SHP77 treated with DMSO at 0.1 percent for 48 hours (cell line): Measurements from ENCODE around the gene SLC4A5.
"Not testable (repeated sequence)": the region's sequence is repeated elsewhere in the genome, so short reads cannot be mapped to it uniquely, and the experiment has no call there.

ENCODE experiments used
- DNase-seq: peaks from one replicate; lab custom pipeline; 2025; lab: John Stamatoyannopoulos, UW

SLC4A5 gene

DNA sequence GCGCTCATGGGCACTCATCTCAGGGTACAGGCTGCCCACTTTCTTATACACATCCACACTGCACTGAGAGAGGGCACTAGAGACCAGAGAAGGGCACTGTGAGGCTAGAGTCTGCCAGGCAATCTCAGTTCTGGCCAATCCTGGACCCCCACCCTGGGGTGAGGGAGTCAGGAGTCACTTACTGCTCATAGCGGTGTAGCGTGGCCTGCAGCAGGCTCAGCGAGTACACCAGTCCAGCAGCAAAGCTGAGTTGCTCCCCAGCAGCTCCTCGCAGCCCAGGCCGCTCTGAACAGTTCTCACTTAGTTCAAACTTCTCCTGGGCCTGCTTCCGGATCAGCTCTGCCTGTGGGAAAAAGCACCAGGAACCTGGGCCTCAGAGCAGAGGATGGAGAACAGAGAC is 24.6 kb upstream of the SLC4A5 start:
- no peak for DNase-seq

GRCh38 chr2:74366036-74366435 is 22.8 kb upstream of the SLC4A5 start:
- DNase-seq = no peak

- DNase-seq = no peak
Observed at GRCh38 chr2:74364533-74365505, 21.6 kb upstream of the SLC4A5 start.

DNA sequence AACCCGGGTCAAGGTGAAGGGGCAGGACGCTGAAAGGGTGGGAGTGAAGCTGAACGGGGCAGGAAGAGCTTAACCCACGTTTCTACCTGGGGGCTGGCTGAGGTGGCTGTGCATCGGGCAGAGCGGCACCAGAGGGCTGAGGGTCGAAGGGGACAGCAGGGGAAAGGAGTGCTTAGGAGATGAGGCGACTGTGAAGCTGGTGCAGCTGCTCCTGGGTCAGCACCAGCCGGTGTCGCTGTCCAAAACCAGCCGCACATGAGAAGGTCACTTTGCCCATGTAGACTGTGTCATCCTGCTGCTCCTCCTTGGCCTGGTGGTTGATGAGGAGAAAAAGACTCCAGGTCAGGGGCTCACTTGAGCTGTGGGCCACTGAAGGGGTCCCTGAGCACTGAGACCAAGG is 18.1 kb upstream of the SLC4A5 start:
- no peak for DNase-seq

DNA sequence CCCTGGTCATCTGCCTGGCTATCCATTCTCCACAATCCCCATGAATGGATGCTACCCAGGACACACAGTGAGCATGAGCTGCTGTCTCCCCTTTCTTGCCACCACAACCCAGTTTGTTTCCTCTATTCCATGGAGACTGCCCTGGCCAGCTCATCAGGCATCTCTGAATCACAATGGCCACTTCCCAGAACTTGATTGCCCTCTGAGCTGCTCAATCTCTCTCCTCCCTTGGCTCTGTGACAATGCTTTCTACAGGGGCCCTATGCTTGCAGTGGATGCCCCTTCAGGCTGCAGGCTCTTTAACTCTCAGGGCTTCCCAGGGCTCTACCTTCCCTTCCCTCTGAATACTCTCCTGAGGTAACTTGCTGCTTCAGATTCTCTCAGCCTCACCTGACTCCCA is 14.4 kb upstream of the SLC4A5 start:
- no peak for DNase-seq

- no peak for DNase-seq
Observed at GRCh38 chr2:74349889-74350288, 6.7 kb upstream of the SLC4A5 start.

DNA sequence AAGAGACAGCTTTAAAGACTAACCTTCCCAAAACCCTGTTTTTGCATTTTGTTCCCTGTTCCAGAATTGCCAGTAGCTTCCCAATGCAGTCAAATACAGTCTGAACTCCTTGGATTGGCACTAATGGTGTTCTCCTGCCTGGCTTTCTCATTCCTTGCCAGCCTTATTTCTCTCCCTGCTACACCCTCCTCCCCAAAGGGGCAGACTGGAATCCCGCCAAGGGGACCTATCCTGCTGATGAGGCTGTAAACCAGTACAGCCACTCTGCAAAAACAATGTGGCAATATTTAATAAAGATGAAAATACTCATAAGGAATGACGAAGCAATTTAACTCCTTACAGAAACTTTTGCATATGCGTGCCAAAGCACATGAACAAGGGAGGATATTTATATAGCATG is 4.5 kb upstream of the SLC4A5 start:
- no peak for DNase-seq

GRCh38 chr2:74347303-74347702 is 4.1 kb upstream of the SLC4A5 start:
- no peak for DNase-seq

GRCh38 chr2:74345272-74345943 is 2.2 kb upstream of the SLC4A5 start:
- DNase-seq = no peak

DNA sequence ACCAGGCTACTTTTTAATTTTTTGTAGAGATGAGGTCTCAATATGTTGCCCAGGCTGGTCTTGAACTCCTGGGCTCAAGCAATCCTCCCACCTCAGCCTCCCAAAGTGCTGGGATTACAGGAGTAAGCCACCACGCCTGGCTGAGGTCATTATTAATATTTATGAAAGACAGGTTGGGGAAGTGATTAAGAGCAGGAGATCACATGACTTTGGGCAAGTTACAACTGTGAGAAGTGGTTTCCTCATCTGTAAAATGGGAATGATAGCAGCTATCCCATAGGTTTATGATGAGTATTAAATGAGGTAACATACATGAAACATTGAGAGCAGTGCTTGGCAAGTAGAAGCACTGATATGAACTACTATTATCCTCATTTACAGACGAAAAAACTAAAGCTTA is 7.0 kb downstream of the SLC4A5 start:
- not testable (repeated sequence) for DNase-seq

DNA sequence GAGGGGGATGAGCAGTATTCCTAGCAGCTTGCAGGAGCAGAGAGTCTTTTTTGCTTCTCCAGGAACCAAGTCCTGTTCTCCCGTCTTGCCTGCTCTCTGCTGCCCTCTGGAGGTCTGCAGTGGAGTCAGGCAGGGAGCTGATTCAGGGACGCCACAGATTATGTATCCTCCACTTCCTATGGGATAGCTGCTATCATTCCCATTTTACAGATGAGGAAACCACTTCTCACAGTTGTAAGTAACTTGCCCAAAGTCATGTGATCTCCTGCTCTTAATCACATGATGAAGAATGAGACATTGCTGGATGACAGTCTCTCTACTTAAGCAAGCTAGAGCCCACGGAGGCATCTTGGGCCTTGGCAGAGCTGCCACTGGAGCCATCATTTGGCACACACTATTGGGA is 8.3 kb downstream of the SLC4A5 start:
- DNase-seq = no peak

- DNase-seq = no peak
Observed at GRCh38 chr2:74333896-74334586, 9.2 kb downstream of the SLC4A5 start.

DNA sequence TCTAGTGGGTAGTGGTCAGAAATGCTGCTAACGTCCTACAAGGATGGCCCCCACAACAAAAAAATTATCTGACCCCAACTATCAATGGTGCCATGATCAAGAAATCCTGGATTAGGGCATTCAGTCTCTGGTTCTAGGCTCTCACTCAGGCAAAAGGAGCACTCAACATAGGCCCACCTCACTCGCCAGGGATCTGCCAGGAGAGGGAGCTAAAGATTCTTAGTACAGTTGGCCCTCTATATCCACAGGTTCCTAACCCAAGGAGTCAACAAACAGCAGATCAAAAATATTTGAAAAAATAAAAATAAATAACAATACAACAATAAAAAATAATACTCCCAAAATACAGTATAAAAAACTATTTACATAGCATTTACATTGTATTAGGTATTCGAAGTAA is 10.0 kb downstream of the SLC4A5 start:
- DNase-seq = peak; percentile 29

- no peak for DNase-seq
Observed at GRCh38 chr2:74332550-74333174, 10.6 kb downstream of the SLC4A5 start.

DNA sequence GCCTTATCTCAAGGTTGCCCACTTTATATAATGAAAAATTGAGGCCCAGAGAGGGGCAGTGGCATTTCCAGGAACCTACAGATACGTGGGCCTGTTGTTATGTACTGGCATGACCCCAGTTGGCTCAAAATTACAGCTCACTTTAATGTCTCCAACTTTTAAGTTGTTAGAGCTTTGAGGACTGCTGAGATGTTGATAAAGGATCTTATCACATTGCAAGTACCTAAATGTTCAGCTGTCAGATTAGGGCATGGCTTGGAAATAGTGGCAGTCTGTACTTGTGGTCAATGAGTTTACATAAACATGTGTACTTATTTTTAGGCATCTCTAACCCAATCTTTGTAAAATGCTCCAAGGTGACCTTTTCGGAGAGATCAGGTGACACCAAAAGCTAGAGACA is 14.6 kb downstream of the SLC4A5 start:
- no peak for DNase-seq

DNA sequence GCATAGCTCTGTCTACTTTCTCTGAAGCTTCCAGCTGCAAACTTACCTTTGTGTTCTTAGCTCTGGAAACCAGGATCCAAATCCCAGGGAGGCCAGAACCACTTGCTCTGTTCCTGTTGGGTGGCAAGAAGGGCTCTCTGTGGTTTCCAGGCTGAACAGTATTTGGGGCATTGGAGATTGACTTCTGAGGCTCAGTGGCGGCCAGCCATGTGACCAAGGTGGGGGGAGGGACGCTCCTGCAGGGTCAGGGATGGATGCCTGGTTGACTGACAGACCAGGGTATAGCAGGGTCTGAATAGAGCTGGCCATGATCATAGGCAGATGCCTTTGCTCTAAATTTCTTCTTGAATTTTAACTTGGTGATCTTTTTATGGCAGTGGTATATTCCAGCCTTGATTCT is 15.1 kb downstream of the SLC4A5 start:
- DNase-seq = no peak

GRCh38 chr2:74327627-74328026 is 15.6 kb downstream of the SLC4A5 start:
- DNase-seq = no peak

DNA sequence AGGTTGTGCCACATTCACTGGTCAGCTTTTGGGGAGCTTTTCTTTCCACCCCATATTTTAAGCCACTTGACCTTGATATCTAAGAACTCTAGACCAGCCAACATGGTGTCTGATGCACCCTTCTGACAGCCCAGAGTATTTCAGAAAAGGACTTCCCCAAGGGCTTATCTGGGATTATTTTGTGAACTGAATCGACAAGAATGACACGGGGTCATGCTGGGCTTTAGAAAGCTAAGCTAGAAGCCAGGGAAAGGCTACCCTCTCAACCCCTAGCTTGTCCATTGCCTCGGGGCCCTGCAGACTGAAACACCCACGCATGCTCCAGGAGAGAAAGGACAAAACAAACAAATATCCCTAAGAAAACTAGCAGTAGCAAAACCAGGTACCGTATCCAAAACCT is 16.0 kb downstream of the SLC4A5 start:
- no peak for DNase-seq

DNA sequence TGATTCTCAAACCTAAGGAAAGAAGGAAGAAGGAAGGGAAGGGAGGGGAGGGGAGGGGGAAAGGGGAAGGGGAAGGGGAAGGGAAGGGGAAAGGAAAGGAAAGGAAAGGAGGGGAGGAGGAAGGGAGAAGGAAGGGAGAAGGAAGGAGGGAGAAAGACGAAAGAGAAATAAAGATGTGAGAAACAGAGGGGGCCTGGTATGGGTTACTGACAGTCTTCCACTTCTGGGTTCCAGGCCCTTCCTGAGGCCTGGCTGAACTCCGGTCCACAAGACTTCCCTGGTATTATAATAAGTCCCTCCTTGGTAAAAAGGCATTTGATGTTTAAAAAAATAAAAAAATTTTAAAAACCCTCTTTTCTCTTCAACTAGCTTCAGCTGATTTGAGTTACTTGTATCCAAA is 17.4 kb downstream of the SLC4A5 start:
- no peak for DNase-seq

DNA sequence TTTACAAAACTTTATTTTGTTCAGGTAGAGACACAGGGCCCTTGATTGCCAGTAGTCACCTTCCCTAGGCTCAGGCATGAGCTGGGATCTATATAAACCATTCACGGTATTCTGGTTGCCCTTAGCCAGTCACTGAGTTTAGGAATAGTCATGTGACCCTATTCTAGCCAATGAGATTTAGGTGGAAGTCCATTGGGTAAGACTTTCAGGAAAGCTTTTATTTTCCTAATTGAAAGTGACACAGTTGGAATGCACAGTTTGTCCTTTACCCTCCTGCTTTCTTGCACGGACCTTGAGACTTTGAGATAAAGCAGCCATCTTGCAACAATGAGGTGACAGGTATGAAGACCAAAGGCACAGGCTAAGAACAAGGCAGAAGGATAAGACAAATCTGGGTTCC is 21.5 kb downstream of the SLC4A5 start:
- DNase-seq = no peak

GRCh38 chr2:74317701-74318100 is 25.5 kb downstream of the SLC4A5 start:
- no peak for DNase-seq

DNA sequence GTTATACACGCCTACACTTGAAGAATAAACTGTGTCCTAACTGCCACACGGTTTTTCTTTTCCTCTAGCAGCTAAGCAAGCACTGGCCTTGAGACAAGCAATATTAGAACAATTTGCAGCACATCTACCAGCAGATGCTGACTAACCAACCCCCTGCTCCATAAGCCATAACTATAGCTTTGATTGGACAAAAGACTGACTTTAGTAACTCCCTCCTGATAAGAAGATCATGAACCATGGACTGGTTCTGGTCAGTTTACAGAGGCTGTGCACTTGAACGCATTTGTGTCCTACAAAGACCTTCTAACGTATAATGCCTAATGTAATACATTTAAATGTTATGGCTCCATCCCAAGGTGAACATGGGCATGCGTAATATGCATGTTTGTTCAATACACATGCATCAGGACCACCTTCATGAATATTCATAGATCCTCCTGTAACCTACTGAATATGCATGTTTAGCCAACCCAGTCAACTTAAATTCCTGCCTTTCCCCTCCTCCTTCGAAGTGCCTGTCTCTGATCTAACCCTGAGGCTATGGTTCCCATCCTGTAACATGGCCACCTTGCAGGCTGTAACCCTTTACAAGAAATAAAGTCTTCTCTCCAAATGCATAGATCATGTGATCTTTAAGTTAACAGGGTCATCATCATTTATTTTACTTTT is 26.5 kb downstream of the SLC4A5 start:
- DNase-seq = no peak
